ENCODE results near the gene KLHDC1. TPM values are rescaled to one million over a fixed set of nuclear protein-coding genes. Genes with fewer than 3 reads are reported as not detected.

Gene KLHDC1
- total and polyA plus RNA-seq, 9 of the 15 experiments (the other 6 are each of a cell fraction or from before 2014, with no cell fraction given) = 0.08 to 0.41 (median 0.18) TPM

DNA sequence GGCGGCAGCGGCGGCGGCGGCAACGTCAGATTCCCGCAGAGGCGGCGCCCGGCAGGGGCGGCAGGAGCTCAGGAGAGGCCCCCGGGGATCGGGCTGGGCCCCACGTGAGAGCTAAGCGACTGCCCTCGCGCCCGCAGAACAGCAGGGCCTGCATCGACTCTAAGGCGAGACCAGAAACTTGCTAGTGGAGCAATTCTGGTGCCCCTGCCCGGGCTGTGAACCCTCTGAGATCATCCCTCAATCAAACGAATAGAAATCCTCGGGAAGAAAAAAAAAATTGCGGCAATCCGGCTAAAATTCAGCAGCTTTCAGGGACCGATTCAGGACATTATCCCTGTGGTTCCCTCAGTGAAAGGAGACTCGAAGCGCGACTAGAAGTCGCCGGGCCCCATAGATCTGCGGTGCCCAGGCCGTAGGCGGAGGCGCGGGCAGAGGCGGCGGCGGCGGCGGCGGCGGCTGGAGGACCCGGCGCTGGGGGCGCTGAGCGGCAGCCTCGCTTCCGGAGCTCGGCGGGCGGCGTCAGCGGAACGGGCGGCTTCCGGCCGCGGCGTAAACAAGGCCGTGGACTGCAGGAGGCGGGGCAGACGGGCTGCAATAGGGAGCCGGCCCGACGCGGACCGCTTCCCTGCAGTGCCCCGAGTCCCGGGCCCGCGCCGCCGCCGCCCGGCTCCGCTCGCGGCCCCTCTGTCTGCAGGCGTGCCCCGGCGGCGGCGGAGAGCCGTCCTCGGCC is 74.8 kb downstream of the KLHDC1 start, which contains the start of gene KLHDC2 (continued):
- TF ChIP-seq KDM5B (IDR thresholded peaks at IDR 0.05; ENCODE audit: insufficient replicate concordance, low read depth, low read length) = peak; percentile 64
- TF ChIP-seq SUPT5H (IDR thresholded peaks at IDR 0.05) = peak; percentile 46
- no peak for TF ChIP-seq ZFPM2 (CRISPR knock-in tag; IDR thresholded peaks at IDR 0.05)
- TF ChIP-seq, protein P1, sequence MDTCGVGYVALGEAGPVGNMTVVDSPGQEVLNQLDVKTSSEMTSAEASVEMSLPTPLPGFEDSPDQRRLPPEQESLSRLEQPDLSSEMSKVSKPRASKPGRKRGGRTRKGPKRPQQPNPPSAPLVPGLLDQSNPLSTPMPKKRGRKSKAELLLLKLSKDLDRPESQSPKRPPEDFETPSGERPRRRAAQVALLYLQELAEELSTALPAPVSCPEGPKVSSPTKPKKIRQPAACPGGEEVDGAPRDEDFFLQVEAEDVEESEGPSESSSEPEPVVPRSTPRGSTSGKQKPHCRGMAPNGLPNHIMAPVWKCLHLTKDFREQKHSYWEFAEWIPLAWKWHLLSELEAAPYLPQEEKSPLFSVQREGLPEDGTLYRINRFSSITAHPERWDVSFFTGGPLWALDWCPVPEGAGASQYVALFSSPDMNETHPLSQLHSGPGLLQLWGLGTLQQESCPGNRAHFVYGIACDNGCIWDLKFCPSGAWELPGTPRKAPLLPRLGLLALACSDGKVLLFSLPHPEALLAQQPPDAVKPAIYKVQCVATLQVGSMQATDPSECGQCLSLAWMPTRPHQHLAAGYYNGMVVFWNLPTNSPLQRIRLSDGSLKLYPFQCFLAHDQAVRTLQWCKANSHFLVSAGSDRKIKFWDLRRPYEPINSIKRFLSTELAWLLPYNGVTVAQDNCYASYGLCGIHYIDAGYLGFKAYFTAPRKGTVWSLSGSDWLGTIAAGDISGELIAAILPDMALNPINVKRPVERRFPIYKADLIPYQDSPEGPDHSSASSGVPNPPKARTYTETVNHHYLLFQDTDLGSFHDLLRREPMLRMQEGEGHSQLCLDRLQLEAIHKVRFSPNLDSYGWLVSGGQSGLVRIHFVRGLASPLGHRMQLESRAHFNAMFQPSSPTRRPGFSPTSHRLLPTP (IDR thresholded peaks at IDR 0.05; ENCODE audit: borderline replicate concordance, extremely low read depth, insufficient read length) = no peak
- TF ChIP-seq CTCFL (IDR thresholded peaks at IDR 0.05; ENCODE audit: borderline replicate concordance, insufficient read depth, low read depth, low read length, poor library complexity, severe bottlenecking) = peak; percentile 95
- TF ChIP-seq, protein P2, sequence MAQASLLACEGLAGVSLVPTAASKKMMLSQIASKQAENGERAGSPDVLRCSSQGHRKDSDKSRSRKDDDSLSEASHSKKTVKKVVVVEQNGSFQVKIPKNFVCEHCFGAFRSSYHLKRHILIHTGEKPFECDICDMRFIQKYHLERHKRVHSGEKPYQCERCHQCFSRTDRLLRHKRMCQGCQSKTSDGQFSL (CRISPR knock-in tag; IDR thresholded peaks at IDR 0.05) = no peak
- TF ChIP-seq, protein P2 (tag; IDR thresholded peaks at IDR 0.05) = no peak
- TF ChIP-seq ZNF121 (CRISPR knock-in tag; conservative IDR thresholded peaks at IDR 0.05) = no peak
- TF ChIP-seq SPI1 (IDR thresholded peaks at IDR 0.05; ENCODE audit: borderline replicate concordance, low read depth, low read length) = no peak
- TF ChIP-seq DEAF1 (CRISPR knock-in tag; IDR thresholded peaks at IDR 0.05) = no peak
- no peak for TF ChIP-seq ZNF830 (CRISPR knock-in tag; IDR thresholded peaks at IDR 0.05)
- no peak for TF ChIP-seq ZNF140 (CRISPR knock-in tag; IDR thresholded peaks at IDR 0.05)
- TF ChIP-seq FIP1L1 (IDR thresholded peaks at IDR 0.05; ENCODE audit: low read depth, low read length, poor library complexity, severe bottlenecking) = peak; percentile 76
- TF ChIP-seq ZNF766 (CRISPR knock-in tag; conservative IDR thresholded peaks at IDR 0.05) = 0 out of 2 replicates have a peak, but pooled peaks have one; percentile 33
- no peak for TF ChIP-seq NCOA1 (IDR thresholded peaks at IDR 0.05; ENCODE audit: low read depth)
- TF ChIP-seq, protein P3, sequence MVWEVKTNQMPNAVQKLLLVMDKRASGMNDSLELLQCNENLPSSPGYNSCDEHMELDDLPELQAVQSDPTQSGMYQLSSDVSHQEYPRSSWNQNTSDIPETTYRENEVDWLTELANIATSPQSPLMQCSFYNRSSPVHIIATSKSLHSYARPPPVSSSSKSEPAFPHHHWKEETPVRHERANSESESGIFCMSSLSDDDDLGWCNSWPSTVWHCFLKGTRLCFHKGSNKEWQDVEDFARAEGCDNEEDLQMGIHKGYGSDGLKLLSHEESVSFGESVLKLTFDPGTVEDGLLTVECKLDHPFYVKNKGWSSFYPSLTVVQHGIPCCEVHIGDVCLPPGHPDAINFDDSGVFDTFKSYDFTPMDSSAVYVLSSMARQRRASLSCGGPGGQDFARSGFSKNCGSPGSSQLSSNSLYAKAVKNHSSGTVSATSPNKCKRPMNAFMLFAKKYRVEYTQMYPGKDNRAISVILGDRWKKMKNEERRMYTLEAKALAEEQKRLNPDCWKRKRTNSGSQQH (CRISPR knock-in tag; IDR thresholded peaks at IDR 0.05) = no peak
- peak; percentile 96 for TF ChIP-seq RBFOX2 (IDR thresholded peaks at IDR 0.05; ENCODE audit: low read depth, low read length)

Data from K562 (cell line).